ENCODE results near the gene PRKCSH.

PRKCSH gene

DNA sequence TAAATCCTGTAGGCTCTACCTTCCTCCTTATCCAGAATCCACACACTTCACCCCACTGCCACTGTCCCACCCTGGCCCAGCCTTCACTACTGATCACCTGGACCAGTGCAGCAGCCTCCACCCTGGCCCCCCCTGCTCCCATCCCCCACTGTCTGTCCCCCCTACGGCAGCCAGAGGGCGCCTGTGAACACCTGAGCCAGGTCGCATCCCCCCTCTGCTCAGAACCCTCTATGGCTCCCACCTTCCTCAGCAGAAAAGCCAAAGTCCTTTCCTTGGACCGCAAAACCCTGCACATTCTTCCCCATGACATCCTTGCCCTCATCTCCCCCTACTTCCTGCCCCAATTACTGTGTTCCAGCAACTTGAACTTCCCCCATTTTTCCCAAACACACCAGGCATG is 24.8 kb downstream of the PRKCSH start (continued):
- TF ChIP-seq, protein P1, sequence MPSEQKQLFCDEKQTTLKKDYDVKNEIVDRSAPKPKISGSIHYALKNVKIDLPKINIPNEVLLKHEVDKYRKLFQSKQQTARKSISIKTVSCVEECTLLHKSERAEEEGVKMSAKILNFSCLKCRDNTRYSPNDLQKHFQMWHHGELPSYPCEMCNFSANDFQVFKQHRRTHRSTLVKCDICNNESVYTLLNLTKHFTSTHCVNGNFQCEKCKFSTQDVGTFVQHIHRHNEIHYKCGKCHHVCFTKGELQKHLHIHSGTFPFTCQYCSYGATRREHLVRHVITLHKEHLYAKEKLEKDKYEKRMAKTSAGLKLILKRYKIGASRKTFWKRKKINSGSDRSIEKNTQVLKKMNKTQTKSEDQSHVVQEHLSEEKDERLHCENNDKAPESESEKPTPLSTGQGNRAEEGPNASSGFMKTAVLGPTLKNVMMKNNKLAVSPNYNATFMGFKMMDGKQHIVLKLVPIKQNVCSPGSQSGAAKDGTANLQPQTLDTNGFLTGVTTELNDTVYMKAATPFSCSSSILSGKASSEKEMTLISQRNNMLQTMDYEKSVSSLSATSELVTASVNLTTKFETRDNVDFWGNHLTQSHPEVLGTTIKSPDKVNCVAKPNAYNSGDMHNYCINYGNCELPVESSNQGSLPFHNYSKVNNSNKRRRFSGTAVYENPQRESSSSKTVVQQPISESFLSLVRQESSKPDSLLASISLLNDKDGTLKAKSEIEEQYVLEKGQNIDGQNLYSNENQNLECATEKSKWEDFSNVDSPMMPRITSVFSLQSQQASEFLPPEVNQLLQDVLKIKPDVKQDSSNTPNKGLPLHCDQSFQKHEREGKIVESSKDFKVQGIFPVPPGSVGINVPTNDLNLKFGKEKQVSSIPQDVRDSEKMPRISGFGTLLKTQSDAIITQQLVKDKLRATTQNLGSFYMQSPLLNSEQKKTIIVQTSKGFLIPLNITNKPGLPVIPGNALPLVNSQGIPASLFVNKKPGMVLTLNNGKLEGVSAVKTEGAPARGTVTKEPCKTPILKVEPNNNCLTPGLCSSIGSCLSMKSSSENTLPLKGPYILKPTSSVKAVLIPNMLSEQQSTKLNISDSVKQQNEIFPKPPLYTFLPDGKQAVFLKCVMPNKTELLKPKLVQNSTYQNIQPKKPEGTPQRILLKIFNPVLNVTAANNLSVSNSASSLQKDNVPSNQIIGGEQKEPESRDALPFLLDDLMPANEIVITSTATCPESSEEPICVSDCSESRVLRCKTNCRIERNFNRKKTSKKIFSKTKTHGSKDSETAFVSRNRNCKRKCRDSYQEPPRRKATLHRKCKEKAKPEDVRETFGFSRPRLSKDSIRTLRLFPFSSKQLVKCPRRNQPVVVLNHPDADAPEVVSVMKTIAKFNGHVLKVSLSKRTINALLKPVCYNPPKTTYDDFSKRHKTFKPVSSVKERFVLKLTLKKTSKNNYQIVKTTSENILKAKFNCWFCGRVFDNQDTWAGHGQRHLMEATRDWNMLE (tag by site-specific recombination; conservative IDR thresholded peaks at IDR 0.05; ENCODE audit: low read depth), result no peak
- TF ChIP-seq SP3 (tag by site-specific recombination; IDR thresholded peaks at IDR 0.05) (0 out of 2 replicates have a peak, but pooled peaks have one; percentile 12), ZNF2 (tag by site-specific recombination; IDR thresholded peaks at IDR 0.05) (0 out of 2 replicates have a peak, but pooled peaks have one; percentile 18), ZNF555 (tag by site-specific recombination; conservative IDR thresholded peaks at IDR 0.05) (no peak), PRDM1 (tag by site-specific recombination; IDR thresholded peaks at IDR 0.05) (no peak), ZNF776 (tag by site-specific recombination; IDR thresholded peaks at IDR 0.05; ENCODE audit: borderline replicate concordance) (no peak), ZFP41 (tag by site-specific recombination; IDR thresholded peaks at IDR 0.05; ENCODE audit: borderline replicate concordance) (no peak), ZNF19 (tag by site-specific recombination; IDR thresholded peaks at IDR 0.05; ENCODE audit: low read depth) (no peak), ZNF140 (tag by site-specific recombination; IDR thresholded peaks at IDR 0.05) (no peak)
- TF ChIP-seq, protein P2, sequence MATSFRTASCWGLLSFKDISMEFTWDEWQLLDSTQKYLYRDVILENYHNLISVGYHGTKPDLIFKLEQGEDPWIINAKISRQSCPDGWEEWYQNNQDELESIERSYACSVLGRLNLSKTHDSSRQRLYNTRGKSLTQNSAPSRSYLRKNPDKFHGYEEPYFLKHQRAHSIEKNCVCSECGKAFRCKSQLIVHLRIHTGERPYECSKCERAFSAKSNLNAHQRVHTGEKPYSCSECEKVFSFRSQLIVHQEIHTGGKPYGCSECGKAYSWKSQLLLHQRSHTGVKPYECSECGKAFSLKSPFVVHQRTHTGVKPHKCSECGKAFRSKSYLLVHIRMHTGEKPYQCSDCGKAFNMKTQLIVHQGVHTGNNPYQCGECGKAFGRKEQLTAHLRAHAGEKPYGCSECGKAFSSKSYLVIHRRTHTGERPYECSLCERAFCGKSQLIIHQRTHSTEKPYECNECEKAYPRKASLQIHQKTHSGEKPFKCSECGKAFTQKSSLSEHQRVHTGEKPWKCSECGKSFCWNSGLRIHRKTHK (tag by site-specific recombination; IDR thresholded peaks at IDR 0.05), result no peak
- TF ChIP-seq, protein P3, sequence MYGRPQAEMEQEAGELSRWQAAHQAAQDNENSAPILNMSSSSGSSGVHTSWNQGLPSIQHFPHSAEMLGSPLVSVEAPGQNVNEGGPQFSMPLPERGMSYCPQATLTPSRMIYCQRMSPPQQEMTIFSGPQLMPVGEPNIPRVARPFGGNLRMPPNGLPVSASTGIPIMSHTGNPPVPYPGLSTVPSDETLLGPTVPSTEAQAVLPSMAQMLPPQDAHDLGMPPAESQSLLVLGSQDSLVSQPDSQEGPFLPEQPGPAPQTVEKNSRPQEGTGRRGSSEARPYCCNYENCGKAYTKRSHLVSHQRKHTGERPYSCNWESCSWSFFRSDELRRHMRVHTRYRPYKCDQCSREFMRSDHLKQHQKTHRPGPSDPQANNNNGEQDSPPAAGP (tag by site-specific recombination; IDR thresholded peaks at IDR 0.05), result peak; percentile 21; the same call in 1 of the 2 replicates

DNA sequence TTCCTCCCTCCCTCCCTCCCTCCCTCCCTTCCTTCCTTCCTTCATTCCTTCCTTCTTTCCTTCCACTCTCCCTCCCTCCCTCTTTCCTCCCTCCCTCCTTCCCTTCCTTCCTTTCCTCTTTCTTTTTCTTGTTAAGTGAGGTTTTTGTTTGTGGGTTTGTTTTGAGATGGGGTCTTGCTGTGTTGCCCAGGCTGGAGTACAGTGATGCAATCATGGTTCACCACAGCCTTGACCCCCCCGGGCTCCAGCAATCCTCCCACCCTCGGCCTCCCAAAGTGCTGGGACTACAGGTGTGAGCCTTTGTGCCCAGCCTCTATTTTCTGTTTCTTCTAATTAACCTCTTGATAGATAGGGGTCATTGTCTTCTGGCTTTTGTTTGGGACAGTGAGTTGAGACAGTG is 26.0 kb downstream of the PRKCSH start:
- Histone ChIP-seq H3K9me3 (ENCODE audit: control insufficient read depth, insufficient read depth, low read depth, low read length) (no peaks in the 10 kb centered on the region), H3K4me3 (ENCODE audit: low read depth, low read length) (no peak overlapping the region), H3K4me1 (ENCODE audit: control insufficient read depth, insufficient read depth, low read length) (no peaks in the 10 kb centered on the region), H3K27ac (ENCODE audit: extremely low read depth, low read depth, low read length) (no peak overlapping the region), H3K36me3 (ENCODE audit: control insufficient read depth in 2 of 2, insufficient read depth in 1 of 2, low read length in 2 of 2) (no peaks in the 10 kb centered on the region)
- ChIA-PET CTCF (no interaction called here), POLR2A (no interaction called here)
- TF ChIP-seq ZNF121 (tag by site-specific recombination; IDR thresholded peaks at IDR 0.05), result peak; percentile 73
- TF ChIP-seq, protein P4, sequence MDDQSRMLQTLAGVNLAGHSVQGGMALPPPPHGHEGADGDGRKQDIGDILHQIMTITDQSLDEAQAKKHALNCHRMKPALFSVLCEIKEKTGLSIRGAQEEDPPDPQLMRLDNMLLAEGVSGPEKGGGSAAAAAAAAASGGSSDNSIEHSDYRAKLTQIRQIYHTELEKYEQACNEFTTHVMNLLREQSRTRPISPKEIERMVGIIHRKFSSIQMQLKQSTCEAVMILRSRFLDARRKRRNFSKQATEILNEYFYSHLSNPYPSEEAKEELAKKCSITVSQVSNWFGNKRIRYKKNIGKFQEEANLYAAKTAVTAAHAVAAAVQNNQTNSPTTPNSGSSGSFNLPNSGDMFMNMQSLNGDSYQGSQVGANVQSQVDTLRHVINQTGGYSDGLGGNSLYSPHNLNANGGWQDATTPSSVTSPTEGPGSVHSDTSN (CRISPR knock-in tag; IDR thresholded peaks at IDR 0.05), result no peak
- TF ChIP-seq ZNF366 (tag by site-specific recombination; conservative IDR thresholded peaks at IDR 0.05), result peak; percentile 46

- ChIA-PET POLR2A (no interaction called here), CTCF (no interaction called here)
- Histone ChIP-seq H3K9me3 (ENCODE audit: control insufficient read depth, insufficient read depth, low read depth, low read length) (no peaks in the 10 kb centered on the region), H3K27ac (ENCODE audit: extremely low read depth, low read depth, low read length) (no peak overlapping the region), H3K4me3 (ENCODE audit: low read depth, low read length) (no peak overlapping the region), H3K4me1 (ENCODE audit: control insufficient read depth, insufficient read depth, low read length) (no peaks in the 10 kb centered on the region), H3K36me3 (ENCODE audit: control insufficient read depth in 2 of 2, insufficient read depth in 1 of 2, low read length in 2 of 2) (no peaks in the 10 kb centered on the region)
- no peak for TF ChIP-seq ZNF624 (tag by site-specific recombination; IDR thresholded peaks at IDR 0.05)
- TF ChIP-seq PRDM10 (tag by site-specific recombination; IDR thresholded peaks at IDR 0.05), result no peak
- no peak for TF ChIP-seq HOXC10 (CRISPR knock-in tag; IDR thresholded peaks at IDR 0.05)
- TF ChIP-seq, protein P2 (tag by site-specific recombination; IDR thresholded peaks at IDR 0.05), result no peak
- no peak for TF ChIP-seq ZNF311 (tag by site-specific recombination; IDR thresholded peaks at IDR 0.05; ENCODE audit: borderline replicate concordance)
These were observed 28.0 kb downstream of the PRKCSH start for GRCh38 chr19:11463391-11463790.
